Activated CD8-positive, alpha-beta memory T cell treated with anti-CD3 and anti-CD28 coated beads for 36 hours (primary cell): ENCODE data around the gene GATD1. TPM values are rescaled to one million over a fixed set of nuclear protein-coding genes. Genes with fewer than 3 reads are reported as not detected.

Experiments used
- CTCF ChIA-PET: fragments of 350-600 bp; sonication (Branson Sonifier 250); formaldehyde crosslinking; loops from one replicate; lab custom pipeline; 2021; ENCODE audit warnings: antibody characterized with exemption; lab: Charles Lee
- POLR2A ChIA-PET: fragments of 350-600 bp; sonication (Branson Sonifier 250); formaldehyde crosslinking; loops from one replicate; lab custom pipeline; 2021; ENCODE audit warnings: antibody characterized with exemption; lab: Charles Lee
- total RNA-seq, 2 experiments: library from RNA; stranded (reverse); gene quantifications; one replicate each; pipeline ENCODE4 v1.2.3, GENCODE V29; 2021

Gene GATD1
- total RNA-seq, 2 experiments from 2014 or later, result 52.6 to 60.4 TPM

DNA sequence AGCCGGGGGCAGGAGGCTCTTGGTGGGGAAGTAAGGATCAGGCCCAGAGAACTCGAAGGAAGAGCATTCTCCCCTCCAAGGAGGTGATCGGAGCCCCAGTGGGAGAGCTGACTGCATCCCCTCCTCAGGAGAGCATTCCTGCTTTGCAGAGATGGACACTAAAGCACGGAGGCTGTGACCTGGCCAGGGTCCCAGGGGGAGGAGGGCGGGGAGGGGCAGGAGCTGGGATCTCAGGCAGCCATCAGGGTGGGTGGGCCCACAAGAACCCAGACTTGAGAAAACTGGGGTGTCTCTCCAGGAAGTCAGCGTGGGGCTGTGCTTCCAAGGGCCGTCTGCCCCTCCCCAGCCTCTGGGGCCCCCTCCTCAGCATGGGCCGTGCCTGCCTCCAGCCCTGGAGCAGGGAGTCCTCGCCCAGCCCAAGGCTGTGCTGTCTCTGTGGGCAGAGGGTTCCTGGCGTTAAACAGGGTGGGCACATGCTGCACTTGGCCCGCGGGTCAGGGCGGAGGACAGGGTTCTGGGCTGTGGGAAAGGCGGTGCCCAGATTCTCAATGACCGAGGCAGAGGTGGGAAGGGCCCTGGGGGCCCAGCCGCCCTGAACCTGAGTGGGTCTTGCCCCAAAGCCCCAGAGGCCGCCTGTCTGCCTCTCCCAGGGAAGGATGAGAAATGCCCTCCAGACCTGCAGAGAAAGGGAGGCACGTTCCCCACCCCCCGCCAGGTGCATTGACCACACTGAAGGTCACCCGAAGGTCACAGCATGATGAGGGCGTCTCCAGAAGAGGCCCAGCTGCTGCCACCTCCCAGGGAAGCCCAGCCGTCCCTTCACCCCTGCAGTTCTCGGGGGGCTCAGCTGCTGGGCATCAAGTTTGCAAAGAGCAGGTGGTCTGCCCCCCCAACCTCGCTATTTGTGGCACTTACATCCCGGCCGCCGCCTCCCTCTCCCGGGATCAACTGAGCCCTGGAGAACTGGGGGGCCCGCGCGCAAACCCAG, 12.0 kb upstream of the GATD1 start:
- ChIA-PET CTCF (interaction anchor here (0.6 to 1.1 kb wide), 2 partner anchors 11 to 14 kb away, joined by 3 read pairs; no protein-coding TSS in a partner anchor), POLR2A (interaction anchor here (1.0 kb wide), 2 partner anchors 12 to 14 kb away, joined by 3 to 4 read pairs; no protein-coding TSS in a partner anchor)

DNA sequence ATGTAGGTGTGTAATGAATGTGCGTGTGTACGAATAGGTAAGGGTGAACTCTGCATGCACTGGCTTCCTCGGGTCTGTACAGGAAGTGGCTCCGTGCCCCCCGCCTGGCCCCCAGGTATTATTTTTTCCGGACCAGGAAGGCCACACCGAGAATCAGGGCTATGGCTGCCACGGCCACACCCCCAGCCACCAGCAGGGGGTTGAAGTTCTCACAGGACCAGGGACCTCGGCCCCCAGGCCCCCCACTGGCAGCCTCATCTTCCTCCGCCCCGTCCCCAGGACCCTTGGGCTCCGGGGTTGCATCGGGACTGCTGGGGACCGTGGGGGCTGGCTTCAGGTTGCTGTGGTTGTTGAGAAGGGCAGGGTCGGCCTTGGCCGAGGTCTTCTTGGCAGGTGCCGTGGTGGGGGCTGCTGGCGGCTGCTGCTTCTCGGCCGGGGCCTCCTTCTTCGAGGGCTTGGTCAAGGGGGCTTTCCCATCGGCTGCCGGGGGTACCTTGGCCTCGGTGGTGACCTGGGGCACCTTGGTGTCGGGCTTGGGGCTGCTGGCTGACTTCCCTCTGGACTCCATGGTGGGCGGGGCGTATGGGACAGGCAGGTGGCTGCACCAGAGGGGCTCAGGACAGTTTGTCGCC, 10.8 kb upstream of the GATD1 start:
- POLR2A ChIA-PET, result no interaction called here
- CTCF ChIA-PET, result interaction anchor here (1.1 kb wide), 1 partner anchor 10 kb away, joined by 3 read pairs; no protein-coding TSS in a partner anchor

DNA sequence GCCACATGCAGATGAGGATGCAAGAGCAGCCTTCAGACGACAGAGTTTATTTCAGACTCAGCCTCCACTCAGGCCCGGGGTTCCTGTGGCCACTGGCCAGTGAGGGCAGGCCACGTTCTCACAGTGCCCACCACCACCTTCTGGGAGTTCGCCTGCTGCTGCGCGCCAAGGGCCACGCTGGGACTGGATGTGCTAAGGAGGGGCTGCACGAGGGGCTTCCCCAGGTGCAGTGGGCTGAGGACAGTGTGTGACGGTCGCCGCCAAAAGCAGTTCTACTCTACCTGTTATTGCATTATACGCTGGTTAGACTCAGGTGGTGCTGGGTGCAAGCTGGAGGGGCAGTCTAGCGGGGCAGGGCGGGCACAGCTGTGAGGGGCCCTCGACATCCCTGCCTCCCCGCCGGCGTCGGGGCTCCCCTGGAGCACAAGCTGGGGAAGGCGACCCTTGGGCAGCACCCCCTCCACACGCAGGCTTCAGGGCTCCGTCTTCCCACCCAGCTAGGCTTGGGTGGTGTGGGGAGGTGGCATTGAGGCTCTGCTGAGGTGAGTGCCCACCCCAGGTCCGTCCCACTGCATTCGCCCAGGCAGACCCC, 9.9 kb upstream of the GATD1 start:
- CTCF ChIA-PET, result no interaction called here
- POLR2A ChIA-PET, result interaction anchor here (1.2 kb wide), 1 partner anchor 10 kb away, joined by 4 read pairs; the partner anchor contains the start of gene GATD1

- POLR2A ChIA-PET, result interaction anchor here (1.2 kb wide), 1 partner anchor 9 kb away, joined by 4 read pairs; the partner anchor contains the start of gene GATD1
- CTCF ChIA-PET, result no interaction called here
Observed at GRCh38 chr11:786235-787083, 9.2 kb upstream of the GATD1 start.

GRCh38 chr11:783581-784015, 6.3 kb upstream of the GATD1 start:
- ChIA-PET POLR2A (no interaction called here), CTCF (interaction anchor here (0.7 to 1.6 kb wide), 2 partner anchors 20 to 50 kb away, joined by 3 to 5 read pairs; no protein-coding TSS in a partner anchor)

- CTCF ChIA-PET, result interaction anchor here (0.7 to 1.3 kb wide), 2 partner anchors 9 to 209 kb away, joined by 3 read pairs; no protein-coding TSS in a partner anchor
- POLR2A ChIA-PET, result no interaction called here
Observed at GRCh38 chr11:782264-783174, 5.2 kb upstream of the GATD1 start.

DNA sequence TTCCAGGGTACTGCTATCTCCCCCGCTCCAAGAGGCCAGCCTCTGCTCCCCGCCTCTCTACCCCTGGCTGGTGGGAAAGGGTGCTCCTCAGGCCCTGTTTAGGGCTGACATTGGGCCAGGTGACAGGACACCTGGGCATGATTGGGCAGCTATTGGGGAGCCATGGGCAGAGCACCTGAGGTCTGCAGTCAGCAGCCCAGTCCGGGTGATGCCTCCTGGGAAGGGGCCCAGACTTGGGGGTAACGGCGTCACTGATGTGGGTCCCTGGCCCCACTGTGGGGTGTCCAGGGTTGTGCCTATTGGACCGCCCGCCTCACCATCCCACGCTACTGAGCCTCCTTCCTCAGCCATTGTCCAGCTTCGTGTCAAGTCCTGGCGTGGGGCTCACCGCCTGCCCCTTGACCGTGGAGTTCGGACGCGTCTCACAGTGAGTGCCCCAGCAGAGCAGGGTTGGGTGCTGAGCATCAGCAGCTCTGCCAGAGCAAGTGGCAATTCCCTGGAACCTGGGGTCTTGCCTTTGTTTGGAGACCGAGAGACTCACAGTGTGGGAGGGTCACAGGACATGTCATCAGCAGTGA, 2.8 kb upstream of the GATD1 start:
- POLR2A ChIA-PET, result no interaction called here
- CTCF ChIA-PET, result no interaction called here

- CTCF ChIA-PET, result interaction anchor here (1.5 kb wide), 2 partner anchors 10 to 53 kb away, joined by 3 read pairs; no protein-coding TSS in a partner anchor
- POLR2A ChIA-PET, result no interaction called here
Observed at GRCh38 chr11:778976-779954, 2.0 kb upstream of the GATD1 start.

DNA sequence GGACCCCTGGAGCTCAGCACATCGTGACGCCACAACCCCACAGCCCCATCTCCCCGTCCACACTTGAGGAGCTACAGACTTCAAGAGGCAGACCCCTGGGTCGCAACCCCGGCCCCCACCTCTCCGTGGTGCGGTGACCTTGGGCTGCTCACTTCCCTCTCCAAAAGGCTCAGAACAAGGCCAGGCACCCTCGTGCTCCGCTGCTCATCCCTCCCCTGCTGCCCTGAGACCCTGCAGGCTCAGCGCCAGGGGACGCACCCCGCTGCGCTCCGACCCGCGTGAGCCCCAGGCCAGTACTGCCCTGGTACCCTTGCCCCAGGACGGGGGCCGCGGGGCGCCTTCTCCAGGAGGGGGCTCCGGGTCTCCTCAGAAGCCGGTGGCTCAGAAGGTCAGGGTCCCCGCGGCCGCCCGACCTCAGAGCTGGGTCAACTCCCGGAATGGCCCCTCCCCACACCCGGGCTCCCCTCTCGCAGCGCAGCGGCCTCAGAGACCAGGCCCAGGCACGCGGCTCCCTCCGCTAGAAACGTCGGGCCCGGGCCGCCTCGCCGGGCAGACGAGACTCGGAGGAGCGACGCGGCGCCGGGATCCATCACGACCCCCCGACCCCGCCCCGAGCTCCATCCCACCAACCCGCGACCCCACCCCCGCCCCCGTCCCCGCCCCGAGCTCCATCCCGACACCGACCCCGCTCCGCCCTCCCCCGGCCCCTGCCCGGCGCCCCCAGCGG, 563 bp downstream of the GATD1 start:
- POLR2A ChIA-PET, result interaction anchor here (0.8 to 1.5 kb wide), 6 partner anchors 11 to 160 kb away, joined by 3 to 6 read pairs (median 4); partner anchors contain the start of genes CEND1 and RPLP2

GRCh38 chr11:776263-776560, 1.1 kb downstream of the GATD1 start:
- ChIA-PET POLR2A (interaction anchor here (0.8 to 1.4 kb wide), 2 partner anchors 50 to 160 kb away, joined by 3 to 5 read pairs; no protein-coding TSS in a partner anchor), CTCF (interaction anchor here (1.2 to 2.4 kb wide), 3 partner anchors 18 to 51 kb away, joined by 3 to 10 read pairs (median 4); partner anchors contain the start of gene SLC25A22)

More for the DNA sequence above, 563 bp downstream of the GATD1 start:
- CTCF ChIA-PET, result interaction anchor here (1.4 to 2.4 kb wide), 3 partner anchors 19 to 29 kb away, joined by 4 to 10 read pairs (median 7); partner anchors contain the start of genes SLC25A22 and TALDO1

DNA sequence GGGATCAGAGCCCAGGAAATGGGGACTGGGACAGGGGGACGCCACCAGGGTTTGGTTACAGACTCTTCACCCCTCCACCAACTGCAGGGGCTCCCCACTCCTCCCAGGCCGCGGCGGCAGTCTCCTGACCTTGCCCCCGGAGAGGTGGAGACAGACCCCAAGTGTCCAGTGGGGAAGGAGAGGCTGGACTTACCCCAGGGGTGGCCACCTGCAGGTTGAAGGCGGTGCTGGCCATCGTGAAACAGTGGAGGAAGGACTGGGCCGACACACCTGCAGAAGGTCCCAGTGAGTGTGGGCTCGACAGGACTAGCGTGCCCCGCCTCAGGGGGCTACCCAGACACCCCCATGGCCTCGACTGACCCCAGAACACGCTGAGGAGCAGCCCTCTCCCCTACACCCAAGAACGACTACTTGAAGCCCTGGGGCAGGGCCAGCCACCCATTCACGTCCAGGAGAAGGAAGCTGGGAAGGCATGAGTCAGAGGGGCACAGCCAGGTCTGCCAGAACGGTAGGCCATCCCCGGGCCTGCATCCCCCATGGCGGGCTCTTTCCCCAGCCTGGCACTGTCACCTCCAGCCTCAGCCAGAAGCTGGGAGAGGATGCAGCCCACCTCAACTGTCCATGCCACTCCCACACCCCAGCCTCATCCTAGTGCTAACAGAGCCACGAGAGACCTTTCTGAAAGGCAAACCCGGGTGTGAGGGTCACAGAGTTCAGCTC, 2.3 kb downstream of the GATD1 start:
- ChIA-PET CTCF (interaction anchor here (0.6 to 1.4 kb wide), 8 partner anchors 9 to 64 kb away, joined by 3 to 4 read pairs (median 3); no protein-coding TSS in a partner anchor), POLR2A (interaction anchor here (1.0 kb wide), 1 partner anchor 15 kb away, joined by 3 read pairs; the partner anchor contains the start of gene CEND1)

GRCh38 chr11:773830-774229, 3.5 kb downstream of the GATD1 start:
- ChIA-PET CTCF (no interaction called here), POLR2A (no interaction called here)

DNA sequence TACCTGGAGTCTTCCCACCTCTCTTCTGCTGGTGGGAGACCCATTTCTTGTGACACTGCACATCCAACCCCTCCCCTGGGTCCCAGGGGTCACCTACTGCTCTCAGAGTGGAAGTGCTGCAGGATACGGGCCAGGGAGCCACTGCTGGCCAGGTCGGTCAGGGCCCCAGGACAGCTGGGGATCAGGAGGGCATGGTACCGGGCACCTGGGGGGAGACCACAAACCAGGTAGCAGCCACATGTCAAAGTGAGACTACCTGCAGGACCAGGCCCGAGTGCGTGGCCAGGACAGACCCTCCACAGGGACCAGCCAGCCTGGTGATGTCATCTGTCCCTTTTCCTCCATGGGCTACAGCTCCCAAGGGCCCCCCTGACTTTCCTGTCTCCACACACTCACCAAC, 3.9 kb downstream of the GATD1 start:
- POLR2A ChIA-PET, result no interaction called here
- CTCF ChIA-PET, result no interaction called here
